ENCODE measurements around the gene NT5C3B. TPM values are rescaled to one million over a fixed set of nuclear protein-coding genes. Genes with fewer than 3 reads are reported as not detected.

Gene NT5C3B
- total RNA-seq, 1 experiment from 2014 or later, result 48.8 TPM

- H3K4me2 ChIP-seq, result 0 out of 2 replicates have a peak overlapping the region, but pooled peaks have one; percentile 2
- peaks cover 59% of the 10 kb centered on the region for H3K4me1 ChIP-seq (replicated peaks; ENCODE audit: insufficient read depth)
- no TSS peak for BruUV-seq (replicated peaks)
Observed at GRCh38 chr17:41775394-41776226, 60.4 kb downstream of the NT5C3B start.

More at GRCh38 chr17:41775394-41776226, 60.4 kb downstream of the NT5C3B start:
- Histone ChIP-seq H4K20me1 (ENCODE audit: insufficient read depth) (peaks cover 34% of the 10 kb centered on the region), H3K79me2 (ENCODE audit: low read depth) (peaks cover 64% of the 10 kb centered on the region), H3F3A (ENCODE audit: insufficient read depth, low read depth) (peaks cover 49% of the 10 kb centered on the region), H2AFZ (no peak overlapping the region), H3K36me3 (ENCODE audit: low read depth) (peaks cover 4% of the 10 kb centered on the region; the same call in 1 of the 2 replicates), H3K9me3 (ENCODE audit: insufficient read depth, low read depth) (no peaks in the 10 kb centered on the region), H3K9me2 (ENCODE audit: insufficient read depth) (no peaks in the 10 kb centered on the region), H3K4me3 (no peak overlapping the region), H3K27ac (no peak overlapping the region; the same call in 1 of the 2 replicates), H3K27me3 (ENCODE audit: insufficient read depth, low read depth) (no peaks in the 10 kb centered on the region)
- TF ChIP-seq EZH2 (IDR thresholded peaks at IDR 0.05; ENCODE audit: low read depth), result no peak
- no peak for TF ChIP-seq CTCF (conservative IDR thresholded peaks at IDR 0.05)
- ChIA-PET POLR2A (ENCODE audit: unreplicated experiment) (no interaction called here), CTCF (no interaction called here)
- no peak for DNase-seq
- intact Hi-C loops (cut with micrococcal nuclease; ENCODE audit: unreplicated experiment), result no loop called here

Other genes starting within 250 kb of the NT5C3B start
- gene KRT14, start 249.3 kb downstream of the NT5C3B start, total RNA-seq (2021), result 2.2 and 2.5 TPM in 2 replicates
- gene KRT16, start 223.5 kb downstream of the NT5C3B start, total RNA-seq (2021), result 41.7 and 53.5 TPM in 2 replicates
- gene KRT17, start 211.7 kb downstream of the NT5C3B start, total RNA-seq (2021), result 29.0 and 80.8 TPM in 2 replicates
- gene EIF1, start 147.3 kb downstream of the NT5C3B start, total RNA-seq (2021), result 775 and 874 TPM in 2 replicates
- gene GAST, start 123.9 kb downstream of the NT5C3B start, total RNA-seq (2021), result 0.87 TPM in 1 of 2 replicates, not detected in the other
- gene HAP1, start 101.6 kb downstream of the NT5C3B start, total RNA-seq (2021), result 1.1 and 2.2 TPM in 2 replicates
- gene JUP, start 49.5 kb downstream of the NT5C3B start, total RNA-seq (2021), result 259 TPM in 2 replicates
- gene P3H4, start 24.3 kb downstream of the NT5C3B start, total RNA-seq (2021), result 26.8 and 34.0 TPM in 2 replicates
- gene FKBP10, start 23.2 kb downstream of the NT5C3B start, total RNA-seq (2021), result 143 and 164 TPM in 2 replicates
- gene KLHL10, start 1.6 kb upstream of the NT5C3B start, total RNA-seq (2021), result not detected in 2 replicates
- gene KLHL11, start 29.2 kb upstream of the NT5C3B start, total RNA-seq (2021), result 13.3 and 14.5 TPM in 2 replicates
- 106 and 184 TPM in 2 replicates for gene ACLY, start 82.7 kb upstream of the NT5C3B start, total RNA-seq (2021)
- gene ODAD4, start 94.4 kb upstream of the NT5C3B start, total RNA-seq (2021), result 3.0 and 4.0 TPM in 2 replicates
- gene CNP, start 130.6 kb upstream of the NT5C3B start, total RNA-seq (2021), result 60.6 and 64.7 TPM in 2 replicates
- gene DNAJC7, start 181.2 kb upstream of the NT5C3B start, total RNA-seq (2021), result 75.5 and 96.1 TPM in 2 replicates
- 38.3 and 39.7 TPM in 2 replicates for gene NKIRAS2, start 183.9 kb upstream of the NT5C3B start, total RNA-seq (2021)
- 3.4 and 3.7 TPM in 2 replicates for gene C17orf113, start 214.4 kb upstream of the NT5C3B start, total RNA-seq (2021)